HK-2 (cell line): ENCODE measurements around the gene SIRPA.

Source experiments
- DNase-seq: peaks from one replicate; pipeline ENCODE4 v3.0.0-alpha.2; 2018; ENCODE audit not compliant: unreplicated experiment

Gene SIRPA

DNA sequence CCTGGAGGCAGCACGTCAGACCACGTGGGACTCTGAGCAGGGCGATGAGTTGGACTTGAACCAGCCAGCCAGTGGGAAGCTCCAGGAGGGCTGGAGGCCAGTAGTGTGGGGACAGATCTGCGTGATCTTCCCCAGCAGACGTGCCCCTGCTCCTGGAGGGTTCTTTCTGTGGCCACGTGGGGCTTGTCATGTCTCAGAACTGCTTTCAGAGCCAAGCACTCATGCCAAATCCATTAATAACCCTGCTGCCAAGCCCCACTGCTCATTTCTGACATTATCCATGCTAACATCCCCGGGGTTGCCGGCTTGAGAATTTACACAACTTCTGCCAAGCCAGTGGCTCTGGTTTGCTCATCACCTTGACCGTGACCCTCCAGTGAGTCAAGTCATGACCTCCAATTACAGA is 38.3 kb downstream of the SIRPA start:
- no peak for DNase-seq

DNA sequence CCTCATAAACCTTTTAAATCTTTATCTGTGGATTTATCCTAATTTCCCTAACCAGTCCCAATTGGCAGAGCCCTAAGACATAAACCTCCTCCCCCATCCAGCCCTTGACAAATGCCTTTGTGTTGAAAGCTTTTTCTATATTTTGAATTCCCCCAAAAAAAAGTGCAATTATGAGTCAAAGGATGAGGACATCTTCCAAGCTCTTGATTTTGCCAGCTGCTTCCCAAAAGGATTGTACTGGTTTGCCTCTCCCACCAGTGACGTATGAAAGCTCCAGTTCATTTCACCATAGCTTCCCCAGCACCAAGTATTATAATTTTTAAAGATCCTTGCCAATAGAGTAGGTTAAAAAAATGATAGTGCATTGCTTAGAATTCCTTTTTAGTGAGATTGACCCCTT is 38.9 kb downstream of the SIRPA start:
- no peak for DNase-seq

DNA sequence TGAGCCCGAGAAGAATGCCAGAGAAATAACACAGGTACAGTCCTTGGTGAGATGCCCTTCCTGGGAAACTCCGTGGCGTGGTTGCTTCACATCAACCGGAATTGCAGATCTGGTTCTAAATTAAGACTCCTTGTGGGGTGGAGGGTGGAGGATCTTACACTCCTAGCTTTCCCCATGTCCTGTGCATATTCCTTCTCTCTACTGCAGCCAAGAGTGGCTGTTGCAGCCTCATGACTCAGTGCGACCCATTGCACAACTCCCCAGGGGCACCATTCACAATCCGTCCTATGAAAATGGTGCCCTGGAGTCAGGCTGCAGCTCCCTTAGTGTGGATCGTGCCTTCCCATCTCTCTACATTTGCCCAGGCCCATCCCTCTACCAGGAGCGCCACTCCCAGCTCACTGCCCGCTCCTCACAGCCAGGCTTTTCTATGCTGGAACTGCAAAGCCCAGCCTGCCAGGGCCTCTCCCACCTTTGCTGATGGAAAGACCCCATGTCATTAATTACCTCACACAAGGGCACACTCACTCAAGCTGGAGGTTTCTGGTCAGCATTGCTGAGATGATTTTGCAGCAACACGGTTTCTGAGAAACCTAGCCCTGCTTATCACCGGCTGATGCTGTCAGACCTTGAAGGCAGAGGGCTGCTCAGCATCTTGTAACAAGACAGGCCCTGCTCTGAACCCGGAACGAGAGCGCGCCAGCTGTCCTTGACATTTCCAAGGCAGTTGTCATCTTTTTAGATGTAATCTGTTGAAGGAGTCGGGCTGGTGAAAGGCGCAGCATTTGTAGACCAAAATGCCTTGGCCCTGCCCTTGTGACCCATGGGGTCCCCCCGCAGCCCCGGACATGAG is 39.7 kb downstream of the SIRPA start:
- no peak for DNase-seq

DNA sequence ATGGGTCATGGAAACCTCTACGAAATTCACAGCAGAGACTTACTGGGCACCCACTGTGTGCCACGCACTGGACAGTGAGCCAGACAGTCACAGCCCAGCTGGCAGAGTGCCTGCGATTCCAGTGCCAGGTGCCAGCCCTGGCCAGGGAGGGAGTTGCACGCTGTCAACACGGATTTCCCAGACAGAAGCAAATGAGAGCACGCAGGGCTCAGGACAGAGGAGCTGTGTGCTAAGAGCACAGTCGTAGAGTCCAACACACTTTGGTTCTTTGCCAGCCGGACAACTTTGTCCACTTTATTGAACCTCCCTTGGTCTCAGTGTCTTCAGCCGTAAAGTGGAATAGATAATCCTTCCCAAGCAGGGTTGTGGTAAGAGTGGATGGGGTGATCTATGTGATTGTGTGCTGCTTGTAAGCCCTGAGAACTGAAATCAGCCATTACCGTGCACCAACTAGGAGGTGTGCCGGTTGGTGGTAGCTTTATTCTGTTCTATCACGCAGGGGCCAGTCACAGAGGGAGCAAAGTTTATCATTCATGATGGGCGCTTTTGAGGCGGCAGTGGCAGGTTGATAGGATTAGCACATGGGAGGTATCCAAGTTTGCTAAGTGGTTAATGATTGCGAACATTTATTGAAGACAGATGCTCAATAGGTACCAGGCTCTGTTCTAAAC is 40.6 kb downstream of the SIRPA start:
- no peak for DNase-seq

DNA sequence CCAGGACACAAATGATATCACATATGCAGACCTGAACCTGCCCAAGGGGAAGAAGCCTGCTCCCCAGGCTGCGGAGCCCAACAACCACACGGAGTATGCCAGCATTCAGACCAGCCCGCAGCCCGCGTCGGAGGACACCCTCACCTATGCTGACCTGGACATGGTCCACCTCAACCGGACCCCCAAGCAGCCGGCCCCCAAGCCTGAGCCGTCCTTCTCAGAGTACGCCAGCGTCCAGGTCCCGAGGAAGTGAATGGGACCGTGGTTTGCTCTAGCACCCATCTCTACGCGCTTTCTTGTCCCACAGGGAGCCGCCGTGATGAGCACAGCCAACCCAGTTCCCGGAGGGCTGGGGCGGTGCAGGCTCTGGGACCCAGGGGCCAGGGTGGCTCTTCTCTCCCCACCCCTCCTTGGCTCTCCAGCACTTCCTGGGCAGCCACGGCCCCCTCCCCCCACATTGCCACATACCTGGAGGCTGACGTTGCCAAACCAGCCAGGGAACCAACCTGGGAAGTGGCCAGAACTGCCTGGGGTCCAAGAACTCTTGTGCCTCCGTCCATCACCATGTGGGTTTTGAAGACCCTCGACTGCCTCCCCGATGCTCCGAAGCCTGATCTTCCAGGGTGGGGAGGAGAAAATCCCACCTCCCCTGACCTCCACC is 42.2 kb downstream of the SIRPA start:
- no peak for DNase-seq

DNA sequence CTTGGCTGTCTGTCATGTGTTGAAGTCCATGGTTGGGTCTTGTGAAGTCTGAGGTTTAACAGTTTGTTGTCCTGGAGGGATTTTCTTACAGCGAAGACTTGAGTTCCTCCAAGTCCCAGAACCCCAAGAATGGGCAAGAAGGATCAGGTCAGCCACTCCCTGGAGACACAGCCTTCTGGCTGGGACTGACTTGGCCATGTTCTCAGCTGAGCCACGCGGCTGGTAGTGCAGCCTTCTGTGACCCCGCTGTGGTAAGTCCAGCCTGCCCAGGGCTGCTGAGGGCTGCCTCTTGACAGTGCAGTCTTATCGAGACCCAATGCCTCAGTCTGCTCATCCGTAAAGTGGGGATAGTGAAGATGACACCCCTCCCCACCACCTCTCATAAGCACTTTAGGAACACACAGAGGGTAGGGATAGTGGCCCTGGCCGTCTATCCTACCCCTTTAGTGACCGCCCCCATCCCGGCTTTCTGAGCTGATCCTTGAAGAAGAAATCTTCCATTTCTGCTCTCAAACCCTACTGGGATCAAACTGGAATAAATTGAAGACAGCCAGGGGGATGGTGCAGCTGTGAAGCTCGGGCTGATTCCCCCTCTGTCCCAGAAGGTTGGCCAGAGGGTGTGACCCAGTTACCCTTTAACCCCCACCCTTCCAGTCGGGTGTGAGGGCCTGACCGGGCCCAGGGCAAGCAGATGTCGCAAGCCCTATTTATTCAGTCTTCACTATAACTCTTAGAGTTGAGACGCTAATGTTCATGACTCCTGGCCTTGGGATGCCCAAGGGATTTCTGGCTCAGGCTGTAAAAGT is 43.5 kb downstream of the SIRPA start:
- no peak for DNase-seq

DNA sequence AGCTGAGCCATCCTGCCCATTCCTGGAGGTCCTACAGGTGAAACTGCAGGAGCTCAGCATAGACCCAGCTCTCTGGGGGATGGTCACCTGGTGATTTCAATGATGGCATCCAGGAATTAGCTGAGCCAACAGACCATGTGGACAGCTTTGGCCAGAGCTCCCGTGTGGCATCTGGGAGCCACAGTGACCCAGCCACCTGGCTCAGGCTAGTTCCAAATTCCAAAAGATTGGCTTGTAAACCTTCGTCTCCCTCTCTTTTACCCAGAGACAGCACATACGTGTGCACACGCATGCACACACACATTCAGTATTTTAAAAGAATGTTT is 44.0 kb downstream of the SIRPA start:
- DNase-seq = no peak

DNA sequence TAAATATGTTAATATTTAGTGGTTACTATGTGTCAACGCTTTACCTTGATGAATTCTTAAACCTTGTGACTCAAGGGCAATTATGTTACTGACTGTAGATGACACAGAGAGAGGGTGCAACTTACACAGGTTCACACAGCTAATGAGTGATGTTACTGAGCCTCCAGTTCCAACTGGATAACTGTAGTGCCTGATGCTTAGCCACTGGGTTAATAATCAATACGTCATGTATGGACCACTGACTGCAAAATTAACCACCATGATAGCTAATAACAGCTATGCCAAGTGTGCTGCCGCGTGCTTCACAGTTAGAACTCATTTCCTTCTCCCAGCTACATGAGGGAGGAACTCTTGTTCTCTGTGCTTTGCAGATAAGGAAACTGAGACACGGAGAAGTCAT is 45.4 kb downstream of the SIRPA start:
- no peak for DNase-seq

DNA sequence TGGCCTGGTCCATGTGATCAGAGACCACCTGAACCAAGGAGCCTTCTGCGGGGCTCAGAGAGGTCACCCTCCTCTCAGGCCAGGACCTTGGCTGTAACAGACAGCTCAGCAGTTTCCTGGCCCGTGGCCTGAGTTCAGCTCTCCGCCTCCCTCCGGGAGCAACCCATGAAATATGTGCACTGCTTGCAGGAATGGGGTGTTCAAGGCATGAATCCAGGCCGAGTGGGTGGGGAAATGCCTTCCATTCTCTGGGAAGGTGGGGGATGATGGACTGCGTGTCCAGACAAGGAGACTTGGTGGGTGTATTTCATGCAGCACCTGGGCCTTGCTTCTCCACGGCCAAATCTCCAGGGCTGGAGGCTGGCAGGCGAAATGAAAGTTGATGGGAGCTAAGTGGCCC is 46.0 kb downstream of the SIRPA start:
- no peak for DNase-seq

DNA sequence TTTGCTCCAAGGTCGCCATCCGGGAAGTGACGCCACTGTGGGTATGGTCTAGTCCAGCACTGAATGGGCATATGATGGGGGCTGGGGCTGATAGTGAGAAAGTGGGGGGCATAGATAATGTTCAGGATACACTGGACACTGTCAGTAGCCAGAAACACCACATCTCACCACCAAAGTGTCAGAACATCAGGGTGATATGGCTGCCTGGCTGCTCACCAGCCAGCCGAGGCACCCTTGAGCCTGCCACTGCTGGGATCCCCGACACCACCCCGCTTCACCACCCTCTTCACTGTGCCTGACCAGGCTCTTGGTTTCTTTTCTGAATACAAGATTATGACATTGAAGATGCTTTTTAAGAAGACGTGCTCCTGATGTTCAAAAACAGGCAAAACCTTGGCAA is 46.9 kb downstream of the SIRPA start:
- no peak for DNase-seq

DNA sequence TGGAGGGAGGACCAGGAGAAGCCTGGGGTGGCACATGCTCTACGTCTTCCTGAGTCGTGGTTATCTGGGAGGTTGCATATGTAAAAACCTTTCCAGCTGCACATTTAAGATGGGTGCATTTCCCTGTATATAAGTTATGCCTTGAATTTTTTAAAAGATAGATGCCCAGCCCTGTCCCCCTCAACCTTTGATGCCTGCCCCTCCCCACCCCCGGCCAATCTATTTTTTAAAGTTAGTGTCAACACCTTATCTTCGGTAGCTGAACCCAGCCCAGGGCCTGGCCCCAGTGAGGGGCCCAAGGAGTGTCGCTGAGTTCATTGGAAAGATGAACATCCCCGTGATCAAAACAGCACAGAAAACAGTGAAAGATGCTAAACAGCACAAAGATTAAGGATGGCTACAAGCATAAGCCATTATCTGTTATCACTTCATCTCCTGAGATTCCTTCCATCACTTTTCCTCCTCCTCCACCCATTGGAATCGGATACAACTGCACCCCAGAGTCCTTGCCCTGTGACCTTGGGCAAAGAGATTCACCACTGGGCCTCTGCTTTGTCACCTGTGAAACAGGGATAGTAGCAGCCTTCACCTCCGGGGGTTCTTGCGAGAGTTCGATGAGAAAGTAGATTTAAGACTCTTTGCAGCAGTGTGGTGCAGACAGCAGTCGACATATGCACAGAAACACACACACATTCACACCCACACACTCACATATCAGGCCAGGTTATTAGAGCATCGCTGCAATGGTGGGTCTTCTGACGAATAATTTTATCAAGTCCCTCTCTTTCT is 47.5 kb downstream of the SIRPA start:
- DNase-seq = no peak

DNA sequence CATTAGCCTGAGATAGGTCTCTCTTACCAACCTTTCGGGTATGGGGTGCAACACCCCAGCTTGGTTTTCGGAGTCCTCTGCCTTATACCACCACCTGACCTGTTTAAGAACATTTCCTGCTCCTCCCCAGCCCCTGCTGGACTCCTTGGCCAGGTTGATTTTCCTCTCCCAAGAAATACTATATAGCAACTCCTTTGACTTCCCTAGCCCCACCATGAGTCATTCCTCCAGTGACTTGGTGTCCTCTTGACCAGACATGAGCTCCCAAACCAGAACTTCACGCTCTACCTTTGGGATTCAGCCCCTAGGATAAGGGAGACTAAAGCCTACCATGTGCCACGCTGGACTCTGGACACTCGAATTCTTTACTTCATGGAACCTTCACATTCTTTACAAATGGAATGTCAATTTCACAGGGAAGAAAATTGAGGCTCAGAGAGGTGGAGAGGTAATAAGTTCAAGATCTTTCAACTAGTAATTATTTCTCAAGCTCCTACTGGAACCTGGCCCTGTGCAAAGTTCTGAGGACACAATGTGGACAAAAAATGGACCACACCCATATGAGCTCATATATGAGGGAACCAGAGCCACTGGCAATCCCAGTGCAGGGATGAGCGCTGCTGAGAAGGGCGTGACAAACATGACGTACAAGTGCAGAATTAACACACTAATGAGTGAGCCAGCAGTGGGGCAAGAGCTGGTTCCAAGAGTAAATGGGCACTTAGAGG is 48.2 kb downstream of the SIRPA start:
- DNase-seq = no peak

DNA sequence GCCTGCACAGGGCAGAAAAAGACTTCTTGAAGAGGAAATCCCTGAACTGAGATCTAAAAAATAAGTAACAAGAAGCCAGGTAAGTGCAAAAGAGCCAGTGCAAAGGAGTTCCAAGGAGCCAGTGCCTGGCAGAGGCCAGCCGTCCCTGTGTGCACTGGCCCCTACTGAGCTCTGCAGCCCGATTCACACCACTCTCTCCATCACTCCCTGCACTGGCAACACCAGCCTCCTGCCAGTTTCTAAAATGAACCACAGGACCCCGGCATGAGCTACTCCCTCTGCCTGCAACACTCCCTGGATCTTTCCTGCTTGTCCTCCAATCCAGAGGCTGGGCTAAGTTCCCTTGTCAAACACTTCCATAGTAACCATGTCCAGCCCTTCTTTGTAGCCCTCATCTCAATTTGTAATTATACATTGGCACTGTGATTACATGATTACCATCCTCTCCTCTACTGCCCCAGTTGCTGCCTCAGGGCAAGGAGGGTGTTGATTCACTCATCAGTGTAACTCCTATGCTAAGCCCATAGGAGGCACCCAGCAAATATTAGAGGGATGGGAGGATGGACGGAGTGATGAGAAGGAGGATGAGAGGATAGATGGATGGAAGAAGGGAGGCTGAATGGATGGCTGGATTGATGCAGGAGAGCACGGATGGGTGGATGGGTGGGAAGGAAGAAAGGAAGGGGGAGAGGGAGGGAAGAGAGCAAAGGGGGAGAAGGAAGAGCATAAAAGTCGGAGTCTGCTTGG is 49.3 kb downstream of the SIRPA start:
- DNase-seq = no peak

DNA sequence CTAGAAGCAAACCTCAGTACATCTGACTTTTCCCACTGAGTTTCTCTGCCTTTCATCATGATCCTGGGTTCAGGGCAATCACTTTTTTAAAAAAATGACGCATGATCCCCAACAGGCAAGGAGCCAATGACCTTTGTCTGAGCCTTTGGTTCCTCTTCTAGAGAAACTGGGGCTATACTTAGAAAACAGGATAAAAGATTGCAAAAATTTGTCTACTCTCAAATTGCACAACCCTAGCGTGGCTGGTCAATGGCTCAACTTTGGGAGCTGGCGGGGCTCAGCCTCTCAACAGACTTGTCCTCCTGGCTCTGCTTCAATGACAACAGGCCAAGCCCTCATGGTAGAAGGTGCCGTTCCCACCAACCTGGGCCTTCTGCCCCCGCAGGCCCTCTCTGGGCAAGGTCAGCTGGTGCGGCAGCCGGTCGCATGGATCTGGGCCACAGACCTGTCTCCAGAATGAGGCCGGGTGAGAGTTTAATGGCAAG is 50.0 kb downstream of the SIRPA start:
- no peak for DNase-seq

DNA sequence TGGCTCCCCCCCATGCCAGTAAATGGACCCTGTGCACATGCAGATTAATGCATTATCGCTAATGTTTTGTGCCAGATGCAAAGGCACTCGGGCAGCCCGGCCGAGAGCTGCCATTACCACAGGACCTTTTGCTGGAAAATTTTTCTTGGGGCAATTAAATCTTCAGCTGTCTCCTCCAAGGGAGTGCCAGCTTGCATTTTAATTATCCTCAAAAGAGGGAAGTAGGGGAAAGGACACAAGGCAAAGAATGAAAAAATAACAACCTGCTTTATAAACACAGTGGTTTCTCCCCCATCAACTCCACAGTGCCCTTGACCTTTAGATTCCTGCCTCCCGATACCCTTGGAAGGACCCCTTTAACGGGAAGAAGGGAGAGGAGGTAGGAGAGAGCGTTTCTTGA is 50.5 kb downstream of the SIRPA start:
- DNase-seq = no peak

DNA sequence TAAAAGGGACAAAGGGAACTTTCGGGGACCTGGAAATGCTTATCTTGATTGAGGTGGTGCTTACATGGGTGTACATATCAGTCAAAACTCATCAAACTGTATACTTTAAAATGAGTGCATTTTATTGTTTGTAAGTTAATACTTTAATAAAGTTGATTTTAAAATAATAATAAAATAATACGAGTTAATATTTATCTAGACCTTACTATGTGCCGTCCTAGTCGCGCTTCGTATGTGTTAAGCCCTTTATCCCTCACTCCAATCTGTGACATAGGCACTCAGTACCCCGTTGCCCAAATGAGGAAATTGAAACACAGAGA is 51.2 kb downstream of the SIRPA start:
- no peak for DNase-seq

DNA sequence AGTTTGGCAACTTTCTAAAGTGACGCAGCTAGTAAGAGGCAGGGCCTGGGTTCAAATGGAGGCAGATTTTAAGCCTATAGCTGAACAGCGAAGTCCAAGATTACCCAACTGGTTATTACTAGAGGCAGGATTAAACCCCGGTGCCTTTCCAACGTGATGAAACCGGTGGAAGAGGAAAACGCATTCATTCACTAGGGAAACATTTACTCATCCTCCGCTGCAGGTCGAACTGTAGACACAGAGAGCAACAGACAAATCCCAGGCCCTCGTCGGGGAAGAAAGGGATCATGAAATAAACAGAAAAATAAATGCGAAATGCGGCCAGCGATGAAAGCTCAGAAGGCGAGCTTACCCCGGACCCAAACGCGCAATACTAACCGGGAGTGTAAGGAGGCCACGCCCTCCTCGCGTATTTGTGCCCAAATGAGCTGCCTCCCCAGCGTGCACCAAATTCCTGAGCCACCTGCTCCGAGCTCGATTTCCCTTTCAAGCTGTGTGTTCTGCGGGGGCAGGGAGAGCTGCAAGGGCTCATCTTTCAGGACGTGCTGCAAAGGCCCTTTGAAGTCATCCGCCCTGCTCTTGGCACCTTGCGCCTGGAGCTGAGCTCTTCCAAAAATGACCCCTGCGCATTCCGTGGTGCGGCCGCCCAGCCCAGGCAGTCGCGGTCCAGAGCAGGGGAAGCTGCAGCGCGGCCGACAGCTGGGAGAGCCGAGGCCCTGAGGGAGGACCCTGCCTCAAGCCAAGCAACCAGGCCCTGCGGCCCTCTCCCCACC is 51.7 kb downstream of the SIRPA start:
- DNase-seq = no peak

DNA sequence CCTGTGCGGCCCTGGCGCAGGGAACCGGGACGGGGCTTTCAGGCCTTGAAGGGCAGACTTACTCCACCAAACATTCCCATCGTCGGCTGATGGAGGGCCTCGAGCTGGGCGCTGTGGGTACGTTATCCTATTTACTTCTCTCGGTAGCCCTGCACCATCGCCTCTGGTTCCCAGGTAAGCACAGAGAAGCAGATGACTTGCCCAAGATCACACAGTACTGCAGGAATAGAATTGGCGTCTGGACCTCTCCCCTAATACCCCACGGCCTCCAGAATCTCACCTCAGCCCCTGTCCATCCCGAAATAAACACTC is 52.3 kb downstream of the SIRPA start:
- DNase-seq = no peak

DNA sequence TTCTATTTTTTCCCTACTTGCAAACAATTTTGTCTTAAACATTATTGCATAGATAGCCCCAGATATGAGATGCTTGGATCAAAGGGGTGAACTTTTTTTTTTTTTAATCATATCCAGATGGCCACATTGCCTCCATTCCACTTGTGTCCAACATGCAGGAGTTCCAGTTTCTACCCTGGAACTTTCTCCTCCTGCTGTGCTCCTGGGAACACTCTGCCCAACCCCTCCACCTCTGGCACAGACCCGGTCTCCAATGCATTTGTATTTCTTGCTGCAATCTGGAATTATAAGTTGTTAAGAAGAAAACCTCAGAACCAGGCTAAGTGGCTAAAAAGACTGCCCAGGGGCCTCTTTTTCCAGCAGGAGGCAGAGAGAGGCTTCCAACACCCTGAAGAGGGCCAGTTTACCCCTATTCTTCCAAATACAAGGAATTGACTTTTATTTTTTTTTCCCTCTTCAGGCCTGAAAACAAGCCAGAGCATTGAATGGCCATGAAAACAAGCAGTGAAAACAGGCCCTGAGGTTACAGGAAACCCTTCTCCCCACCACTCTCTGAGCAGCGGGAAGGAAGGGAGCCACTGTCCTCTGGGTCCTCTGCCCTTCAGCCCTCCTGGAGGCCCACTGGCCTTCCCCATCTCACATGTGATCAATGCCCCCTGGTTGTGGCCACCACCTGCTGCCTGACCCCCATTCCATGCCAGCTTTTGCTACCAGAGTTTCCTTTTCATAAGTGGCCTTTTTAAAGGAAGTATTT is 54.3 kb downstream of the SIRPA start:
- no peak for DNase-seq
